Endodermal cell (in vitro differentiated cells): ENCODE measurements around the gene ABI3BP. TPM values are rescaled to one million over a fixed set of nuclear protein-coding genes. Genes with fewer than 3 reads are reported as not detected.

Experiments
- DNase-seq: peaks from one replicate; pipeline ENCODE4 v3.0.0-alpha.2; 2017
- H3K27ac ChIP-seq: 2 replicates; pipeline ENCODE4 v1.5.1; 2013; ENCODE audit warnings: mild to moderate bottlenecking, low read depth, low read length, moderate library complexity
- H3K27me3 ChIP-seq: 2 replicates; pipeline ENCODE4 v1.6.1; 2013; ENCODE audit warnings: mild to moderate bottlenecking, low read length, moderate library complexity; ENCODE audit not compliant: insufficient read depth, control insufficient read depth, poor library complexity, severe bottlenecking
- H3K36me3 ChIP-seq: 2 replicates; pipeline ENCODE4 v1.7.0; 2013; ENCODE audit warnings: mild to moderate bottlenecking, low read length, moderate library complexity; ENCODE audit not compliant: control insufficient read depth, insufficient read depth
- H3K4me1 ChIP-seq: one replicate; pipeline ENCODE4 v1.7.0; 2013; ENCODE audit warnings: low read length; ENCODE audit not compliant: control insufficient read depth, insufficient read depth
- H3K4me3 ChIP-seq: 2 replicates; pipeline ENCODE4 v1.5.1; 2013; ENCODE audit warnings: mild to moderate bottlenecking, low read length, moderate library complexity
- H3K9ac ChIP-seq: 2 replicates; pipeline ENCODE4 v1.6.1; 2013; ENCODE audit warnings: mild to moderate bottlenecking, low read length, moderate library complexity; ENCODE audit not compliant: poor library complexity, severe bottlenecking; ENCODE audit errors: extremely low read depth
- H3K9me3 ChIP-seq: 2 replicates; pipeline ENCODE4 v1.6.1; 2013; ENCODE audit warnings: mild to moderate bottlenecking, low read length, moderate library complexity; ENCODE audit not compliant: control insufficient read depth
- H3K27ac Mint-ChIP-seq: 2 replicates; pipeline ENCODE4 v1.8.0; 2020; ENCODE audit warnings: mixed read lengths
- H3K27me3 Mint-ChIP-seq: 2 replicates; pipeline ENCODE4 v1.8.0; 2021; ENCODE audit warnings: mild to moderate bottlenecking, mixed read lengths; ENCODE audit not compliant: insufficient read depth
- H3K36me3 Mint-ChIP-seq: 2 replicates; pipeline ENCODE4 v1.8.0; 2020; ENCODE audit warnings: low read depth, mixed read lengths
- H3K4me1 Mint-ChIP-seq: 2 replicates; pipeline ENCODE4 v1.8.0; 2020; ENCODE audit warnings: mixed read lengths
- H3K4me3 Mint-ChIP-seq: 2 replicates; pipeline ENCODE4 v1.8.0; 2020; ENCODE audit warnings: mild to moderate bottlenecking, moderate library complexity, mixed read lengths
- H3K9me3 Mint-ChIP-seq: 2 replicates; pipeline ENCODE4 v1.8.0; 2020; ENCODE audit warnings: mild to moderate bottlenecking, mixed read lengths
- WGBS, 2 experiments: methylation state at CpG; one replicate each; pipeline versions ENCODE4 v1.1.5 to v1.1.7; 2013; ENCODE audit warnings: missing lambda C conversion rate in 2 of 2, mixed read lengths in 1 of 2; ENCODE audit not compliant: insufficient coverage in 1 of 2, insufficient read length in 1 of 2; 5-methylcytosine and 5-hydroxymethylcytosine counted together
- total RNA-seq, 2 donors: library from RNA; stranded (reverse); fragmentation: NEBNext Ultra II Directional in 1 of 2; extraction: Animal tissue kit (Norgen Biotek cat#: 25700) in 1 of 2; gene quantifications; 2 replicates in 1 of 2; 3 replicates in 1 of 2; pipeline ENCODE4 v1.2.1, GENCODE V29; 2021
- TF ChIP-seq, protein P1 (sequence below): fragments of 200-600 bp; sonication (generic); conservative IDR thresholded peaks from 2 replicates; pipeline ENCODE4 v1.5.0; 2021; ENCODE audit warnings: antibody characterized with exemption, mild to moderate bottlenecking

Gene ABI3BP
- total RNA-seq, 2 donors from 2014 or later = 0.42 TPM; not detected in 1

DNA sequence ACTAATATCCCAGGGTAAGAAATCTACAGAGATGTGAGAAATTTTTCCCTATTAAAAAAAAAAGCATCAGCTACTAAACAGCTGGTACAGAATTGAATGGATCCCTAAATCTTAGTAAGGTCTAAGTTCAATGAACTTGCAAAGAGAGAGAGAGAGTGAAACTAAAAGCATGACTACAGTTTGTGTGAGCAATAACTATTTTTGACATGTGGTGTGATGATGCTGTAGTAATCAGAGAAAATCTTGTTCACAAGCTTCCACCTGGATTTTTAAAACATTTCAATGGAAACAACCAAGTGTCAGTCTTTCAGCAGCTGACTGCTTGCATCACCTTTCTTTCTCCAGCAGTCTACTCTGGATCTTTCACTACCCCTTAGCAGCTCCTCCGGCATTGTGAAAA, 45.2 kb upstream of the ABI3BP start:
- 83 to 90% methylated on average over 1 of the region's 1 CpG for WGBS, 2 experiments
- H3K36me3 Mint-ChIP-seq = no peaks in the 10 kb centered on the region
- H3K36me3 ChIP-seq = no peaks in the 10 kb centered on the region

DNA sequence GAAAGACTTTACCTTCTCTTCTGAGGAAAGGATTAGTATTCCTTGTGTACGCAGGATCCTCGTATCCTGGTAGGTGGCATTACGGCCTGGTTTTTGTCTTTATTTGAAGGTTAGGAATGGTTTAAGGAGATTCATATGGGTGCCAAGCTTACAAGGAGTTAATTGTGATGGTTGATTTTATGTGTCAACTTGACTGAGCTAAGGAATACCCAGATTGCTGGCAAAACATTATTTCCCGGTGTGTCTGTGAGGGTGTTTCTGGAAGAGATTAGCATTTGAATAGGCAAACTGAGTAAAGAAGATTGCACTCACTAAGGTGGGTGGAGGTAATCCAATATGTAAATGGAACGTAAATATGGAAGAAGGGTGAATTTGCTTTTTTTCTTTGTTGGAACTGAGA, 44.4 kb upstream of the ABI3BP start:
- H3K27ac Mint-ChIP-seq = peak overlapping the region; percentile 19
- H3K4me1 Mint-ChIP-seq = peaks cover 6% of the 10 kb centered on the region
- H3K36me3 Mint-ChIP-seq = no peaks in the 10 kb centered on the region
- WGBS, 2 experiments = 72 to 90% methylated on average over 3 to 5 of the region's 5 CpGs
- DNase-seq = no peak
- Histone ChIP-seq H3K36me3 (no peaks in the 10 kb centered on the region), H3K9me3 (no peaks in the 10 kb centered on the region), H3K27ac (no peak overlapping the region), H3K9ac (no peak overlapping the region), H3K4me1 (no peaks in the 10 kb centered on the region), H3K27me3 (no peaks in the 10 kb centered on the region), H3K4me3 (no peak overlapping the region)
- no peaks in the 10 kb centered on the region for H3K27me3 Mint-ChIP-seq
- H3K9me3 Mint-ChIP-seq = no peaks in the 10 kb centered on the region
- TF ChIP-seq, protein P1, sequence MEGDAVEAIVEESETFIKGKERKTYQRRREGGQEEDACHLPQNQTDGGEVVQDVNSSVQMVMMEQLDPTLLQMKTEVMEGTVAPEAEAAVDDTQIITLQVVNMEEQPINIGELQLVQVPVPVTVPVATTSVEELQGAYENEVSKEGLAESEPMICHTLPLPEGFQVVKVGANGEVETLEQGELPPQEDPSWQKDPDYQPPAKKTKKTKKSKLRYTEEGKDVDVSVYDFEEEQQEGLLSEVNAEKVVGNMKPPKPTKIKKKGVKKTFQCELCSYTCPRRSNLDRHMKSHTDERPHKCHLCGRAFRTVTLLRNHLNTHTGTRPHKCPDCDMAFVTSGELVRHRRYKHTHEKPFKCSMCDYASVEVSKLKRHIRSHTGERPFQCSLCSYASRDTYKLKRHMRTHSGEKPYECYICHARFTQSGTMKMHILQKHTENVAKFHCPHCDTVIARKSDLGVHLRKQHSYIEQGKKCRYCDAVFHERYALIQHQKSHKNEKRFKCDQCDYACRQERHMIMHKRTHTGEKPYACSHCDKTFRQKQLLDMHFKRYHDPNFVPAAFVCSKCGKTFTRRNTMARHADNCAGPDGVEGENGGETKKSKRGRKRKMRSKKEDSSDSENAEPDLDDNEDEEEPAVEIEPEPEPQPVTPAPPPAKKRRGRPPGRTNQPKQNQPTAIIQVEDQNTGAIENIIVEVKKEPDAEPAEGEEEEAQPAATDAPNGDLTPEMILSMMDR = no peak
- no peak overlapping the region for H3K4me3 Mint-ChIP-seq

More for the DNA sequence above, 45.2 kb upstream of the ABI3BP start:
- no peaks in the 10 kb centered on the region for H3K27me3 ChIP-seq
- no peaks in the 10 kb centered on the region for H3K4me1 ChIP-seq
- H3K4me3 Mint-ChIP-seq = no peak overlapping the region
- H3K9me3 ChIP-seq = no peaks in the 10 kb centered on the region
- DNase-seq = no peak
- H3K9ac ChIP-seq = no peak overlapping the region
- no peak overlapping the region for H3K27ac Mint-ChIP-seq
- H3K27ac ChIP-seq = no peak overlapping the region
- H3K4me1 Mint-ChIP-seq = peaks cover 6% of the 10 kb centered on the region
- H3K27me3 Mint-ChIP-seq = no peaks in the 10 kb centered on the region
- no peak overlapping the region for H3K4me3 ChIP-seq
- H3K9me3 Mint-ChIP-seq = no peaks in the 10 kb centered on the region
- TF ChIP-seq, protein P1 = no peak

DNA sequence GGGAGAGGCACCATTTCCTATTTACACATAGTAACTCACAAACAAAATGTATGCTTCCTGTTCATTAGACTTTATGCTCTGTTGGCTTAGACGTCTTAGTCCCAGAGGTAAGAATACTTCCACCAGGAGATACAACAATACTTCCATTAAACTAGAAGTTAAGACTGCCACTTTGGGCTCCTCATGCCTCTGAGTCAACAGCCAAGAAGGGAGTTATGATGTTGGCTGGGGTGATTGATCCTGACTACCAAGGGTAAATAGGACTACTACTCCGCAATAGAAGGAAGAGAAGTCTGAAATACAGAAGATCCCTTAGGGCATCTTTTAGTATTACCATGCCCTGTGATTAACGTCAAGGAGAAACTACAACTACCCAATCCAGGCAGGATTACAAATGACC, 43.5 kb upstream of the ABI3BP start:
- Mint-ChIP-seq H3K9me3 (no peaks in the 10 kb centered on the region), H3K36me3 (no peaks in the 10 kb centered on the region), H3K27me3 (no peaks in the 10 kb centered on the region), H3K27ac (no peak overlapping the region), H3K4me1 (peaks cover 6% of the 10 kb centered on the region), H3K4me3 (no peak overlapping the region)
- H3K27me3 ChIP-seq = no peaks in the 10 kb centered on the region
- H3K27ac ChIP-seq = no peak overlapping the region
- TF ChIP-seq, protein P1 = no peak
- H3K36me3 ChIP-seq = no peaks in the 10 kb centered on the region
- no peak overlapping the region for H3K4me3 ChIP-seq
- H3K9ac ChIP-seq = no peak overlapping the region
- no peaks in the 10 kb centered on the region for H3K4me1 ChIP-seq
- 90% methylated on average over 3 of the region's 3 CpGs; no CpG with 5 or more reads in 1 of the 2 experiments for WGBS, 2 experiments
- H3K9me3 ChIP-seq = no peaks in the 10 kb centered on the region
- DNase-seq = no peak
